HCT116 (cell line): ENCODE results near the gene COPS2. TPM values are rescaled to one million over a fixed set of nuclear protein-coding genes. Genes with fewer than 3 reads are reported as not detected.

Experiments used
- ATAC-seq: fragments of 200-7000 bp; cut with Tn5 transposase; 2 replicates; pipeline ENCODE4 v1.9.1; 2020; ENCODE audit warnings: mild to moderate bottlenecking, moderate library complexity
- BruUV-seq: library from RNA; stranded (reverse); fragments of 400-500 nt; replicated peaks from 2 replicates; lab custom pipeline; 2021; lab: Mats Ljungman, UMichigan
- CTCF ChIA-PET: fragments of 300-600 bp; sonication (Branson Sonifier 250); formaldehyde crosslinking; loops from one replicate; lab custom pipeline; 2021; ENCODE audit warnings: antibody characterized with exemption; lab: Charles Lee
- POLR2A ChIA-PET: fragments of 300-600, 350-600 bp; sonication (Branson Sonifier 250); formaldehyde crosslinking; loops from one replicate; lab custom pipeline; 2021; ENCODE audit warnings: antibody characterized with exemption; lab: Charles Lee
- RAD21 ChIA-PET, 2 experiments: fragments of 300-600 bp; sonication (Branson Sonifier 250); formaldehyde crosslinking; loops; one replicate each; lab custom pipeline; 2023; ENCODE audit warnings: low total read pairs in 2 of 2; ENCODE audit not compliant: uncharacterized antibody in 2 of 2, unreplicated experiment in 2 of 2, low non-redundant PET in 1 of 2; lab: Charles Lee
- DNase-seq: peaks from one replicate; pipeline ENCODE4 v3.0.0-alpha.2; 2010; ENCODE audit warnings: low read depth, low spot score
- H2AFZ ChIP-seq: fragments of 200-600 bp; shearing (Covaris generic), sonication (generic); 2 replicates; pipeline ENCODE4 v1.6.1; 2017; ENCODE audit warnings: low read depth, mixed run types, mixed read lengths, antibody characterized with exemption, low read length; ENCODE audit not compliant: poor library complexity, severe bottlenecking
- H3K27ac ChIP-seq: 2 replicates; pipeline ENCODE4 v1.5.1; 2012; ENCODE audit warnings: low read depth, low read length
- H3K27me3 ChIP-seq: fragments of 200-600 bp; sonication (generic); 2 replicates; pipeline ENCODE4 v1.6.1; 2016; ENCODE audit warnings: mixed run types, low read length, mixed read lengths; ENCODE audit not compliant: insufficient read depth
- H3K36me3 ChIP-seq, 2 experiments: fragments of 200-500 bp in 1 of 2; fragments of 200-600 bp in 1 of 2; sonication (Bioruptor generic) in 1 of 2; sonication (generic) in 1 of 2; 2 replicates each; pipeline versions ENCODE4 v1.5.1 to v1.6.1; 2014 to 2016; ENCODE audit warnings: low read length in 2 of 2, inconsistent platforms in 1 of 2, mixed read lengths in 1 of 2, mixed run types in 1 of 2; ENCODE audit not compliant: insufficient read depth in 2 of 2, control insufficient read depth in 1 of 2
- H3K4me1 ChIP-seq, 2 experiments: fragments of 200-600 bp in 1 of 2; sonication (generic) in 1 of 2; 2 replicates each; pipeline versions ENCODE4 v1.5.1 to v1.6.1; 2012 to 2017; ENCODE audit warnings: low read length in 2 of 2, inconsistent platforms in 1 of 2, mild to moderate bottlenecking in 1 of 2, mixed read lengths in 1 of 2, mixed run types in 1 of 2, moderate library complexity in 1 of 2; ENCODE audit not compliant: insufficient read depth in 2 of 2, control insufficient read depth in 1 of 2
- H3K4me2 ChIP-seq: fragments of 200-600 bp; sonication (generic); 2 replicates; pipeline ENCODE4 v1.6.1; 2017; ENCODE audit warnings: mixed run types, low read length, mixed read lengths
- H3K4me3 ChIP-seq, 2 experiments: fragments of 200-600 bp in 1 of 2; sonication (generic) in 1 of 2; replicated peaks in 1 of 2; 2 replicates each; pipeline ENCODE4 v1.5.1; 2011 to 2016; ENCODE audit warnings: low read length in 2 of 2, control low read depth in 1 of 2, low read depth in 1 of 2, mild to moderate bottlenecking in 1 of 2, mixed read lengths in 1 of 2, mixed run types in 1 of 2
- H3K79me2 ChIP-seq: fragments of 200-600 bp; sonication (generic); 2 replicates; pipeline ENCODE4 v1.6.1; 2017; ENCODE audit warnings: mild to moderate bottlenecking, mixed run types, low read length, moderate library complexity, mixed read lengths; ENCODE audit not compliant: insufficient read depth
- H3K9ac ChIP-seq: fragments of 200-600 bp; sonication (generic); 2 replicates; pipeline ENCODE4 v1.6.1; 2016; ENCODE audit warnings: low read length, mixed read lengths
- H3K9me2 ChIP-seq: fragments of 200-600 bp; sonication (generic), shearing (Covaris generic); 2 replicates; pipeline ENCODE4 v1.6.1; 2017; ENCODE audit warnings: mixed run types, mild to moderate bottlenecking, moderate library complexity; ENCODE audit not compliant: insufficient read depth
- H3K9me3 ChIP-seq, 2 experiments: fragments of 200-500 bp in 1 of 2; fragments of 200-600 bp in 1 of 2; sonication (Bioruptor generic) in 1 of 2; sonication (generic) in 1 of 2; 2 replicates each; pipeline ENCODE4 v1.6.1; 2014 to 2017; ENCODE audit warnings: low read length in 2 of 2, mixed read lengths in 2 of 2, inconsistent platforms in 1 of 2, low read depth in 1 of 2, mild to moderate bottlenecking in 1 of 2, mixed run types in 1 of 2, moderate library complexity in 1 of 2; ENCODE audit not compliant: control insufficient read depth in 1 of 2, insufficient read depth in 1 of 2
- H4K20me1 ChIP-seq: fragments of 200-600 bp; sonication (generic), shearing (Covaris generic); 2 replicates; pipeline ENCODE4 v1.6.1; 2017; ENCODE audit warnings: mixed run types, mild to moderate bottlenecking, moderate library complexity; ENCODE audit not compliant: insufficient read depth
- ATF3 ChIP-seq: IDR thresholded peaks from 2 replicates; pipeline ENCODE4 v1.6.1; 2012
- CBX3 ChIP-seq: IDR thresholded peaks from 2 replicates; pipeline ENCODE4 v1.6.1; 2012; ENCODE audit warnings: low read depth
- CEBPB ChIP-seq: IDR thresholded peaks from 2 replicates; pipeline ENCODE4 v1.6.1; 2012; ENCODE audit warnings: low read depth
- CTCF ChIP-seq, 3 experiments: fragments of 200-600 bp in 1 of 3; sonication (generic) in 1 of 3; IDR thresholded peaks in 2 of 3; conservative IDR thresholded peaks in 1 of 3; 2 replicates each; pipeline ENCODE4 v1.5.1; 2012 to 2017; ENCODE audit warnings: low read depth in 2 of 3, low read length in 2 of 3, antibody characterized with exemption in 1 of 3, borderline replicate concordance in 1 of 3, control low read depth in 1 of 3, mild to moderate bottlenecking in 1 of 3, mixed read lengths in 1 of 3, mixed run types in 1 of 3, moderate library complexity in 1 of 3; ENCODE audit not compliant: insufficient read depth in 1 of 3
- EGR1 ChIP-seq: IDR thresholded peaks from 2 replicates; pipeline ENCODE4 v1.6.1; 2012; ENCODE audit warnings: low read depth
- ELF1 ChIP-seq: IDR thresholded peaks from 2 replicates; pipeline ENCODE4 v1.6.1; 2012; ENCODE audit warnings: low read depth, borderline replicate concordance
- EZH2 ChIP-seq: fragments of 200-600 bp; sonication (generic); IDR thresholded peaks from 2 replicates; pipeline ENCODE4 v1.6.1; 2017; ENCODE audit warnings: antibody characterized with exemption, mixed run types
- EZH2phosphoT487 ChIP-seq: fragments of 200-600 bp; IDR thresholded peaks from 2 replicates; pipeline ENCODE4 v1.6.1; 2018; ENCODE audit warnings: antibody characterized with exemption, borderline replicate concordance
- FOSL1 ChIP-seq: IDR thresholded peaks from 2 replicates; pipeline ENCODE4 v1.6.1; 2012; ENCODE audit warnings: low read depth
- JUND ChIP-seq: IDR thresholded peaks from 2 replicates; pipeline ENCODE4 v1.6.1; 2012
- MAX ChIP-seq: IDR thresholded peaks from 2 replicates; pipeline ENCODE4 v1.6.1; 2012
- POLR2A ChIP-seq: IDR thresholded peaks from 2 replicates; pipeline ENCODE4 v1.7.0; 2011; ENCODE audit warnings: borderline replicate concordance; ENCODE audit not compliant: insufficient read depth, insufficient read length; ENCODE audit errors: extremely low read depth
- RAD21 ChIP-seq: IDR thresholded peaks from 2 replicates; pipeline ENCODE4 v1.6.1; 2012; ENCODE audit warnings: low read depth, mild to moderate bottlenecking
- SIN3A ChIP-seq: IDR thresholded peaks from 2 replicates; pipeline ENCODE4 v1.6.1; 2012; ENCODE audit warnings: low read depth
- SRF ChIP-seq: IDR thresholded peaks from 2 replicates; pipeline ENCODE4 v1.6.1; 2012; ENCODE audit warnings: low read depth
- TCF7L2 ChIP-seq: IDR thresholded peaks from 2 replicates; pipeline ENCODE4 v1.7.0; 2011; ENCODE audit warnings: borderline replicate concordance, inconsistent platforms; ENCODE audit not compliant: insufficient read depth, insufficient read length; ENCODE audit errors: extremely low read depth
- ZBTB33 ChIP-seq: IDR thresholded peaks from 2 replicates; pipeline ENCODE4 v1.6.1; 2011; ENCODE audit warnings: mild to moderate bottlenecking, low read length, moderate library complexity; ENCODE audit not compliant: insufficient replicate concordance; ENCODE audit errors: extremely low read depth
- ZFX ChIP-seq: fragments of 450-650 bp; IDR thresholded peaks from 2 replicates; pipeline ENCODE4 v1.6.1; 2017
- intact Hi-C: fragments of 100-400 bp; cut with micrococcal nuclease; formaldehyde crosslinking; loops from 2 replicates; pipeline ENCODE4 v1.10.0; 2022
- total RNA-seq: library from RNA; stranded (reverse); gene quantifications from one replicate; pipeline ENCODE4 v1.2.1, GENCODE V29; 2021; ENCODE audit not compliant: unreplicated experiment

COPS2 gene
- total RNA-seq, 1 experiment from 2014 or later, result 93.6 TPM

GRCh38 chr15:49187549-49188245 is 32.3 kb upstream of the COPS2 start:
- Histone ChIP-seq H4K20me1 (no peaks in the 10 kb centered on the region), H2AFZ (no peak overlapping the region), H3K9ac (no peak overlapping the region), H3K4me3 (no peak overlapping the region), H3K9me2 (no peaks in the 10 kb centered on the region), H3K4me2 (no peak overlapping the region), H3K27ac (no peak overlapping the region), H3K36me3 (no peaks in the 10 kb centered on the region), H3K4me1 (no peaks in the 10 kb centered on the region), H3K79me2 (peaks cover 4% of the 10 kb centered on the region; the same call in 1 of the 2 replicates), H3K27me3 (no peaks in the 10 kb centered on the region), H3K9me3 (no peaks in the 10 kb centered on the region)
- intact Hi-C loops, result no loop called here
- ChIA-PET CTCF (no interaction called here), RAD21 (no interaction called here), POLR2A (no interaction called here)
- ATAC-seq, result no peak
- DNase-seq, result no peak
- TF ChIP-seq TCF7L2 (no peak), EZH2 (no peak)
- no TSS peak for BruUV-seq

- H3K36me3 ChIP-seq, result no peaks in the 10 kb centered on the region
- no peak overlapping the region for H3K4me2 ChIP-seq
- no TSS peak for BruUV-seq
- H3K9me2 ChIP-seq, result no peaks in the 10 kb centered on the region
- H3K4me1 ChIP-seq, result no peaks in the 10 kb centered on the region
- no peak overlapping the region for H3K9ac ChIP-seq
- peaks cover 4% of the 10 kb centered on the region; the same call in 1 of the 2 replicates for H3K79me2 ChIP-seq
- ChIA-PET CTCF (no interaction called here), RAD21 (no interaction called here), POLR2A (no interaction called here)
- H3K27ac ChIP-seq, result no peak overlapping the region
- DNase-seq (no peak), ATAC-seq (no peak)
- no peaks in the 10 kb centered on the region for H3K27me3 ChIP-seq
- no peaks in the 10 kb centered on the region for H4K20me1 ChIP-seq
- TF ChIP-seq POLR2A (no peak), TCF7L2 (no peak), EZH2phosphoT487 (no peak), EZH2 (no peak), CTCF (IDR thresholded peaks at IDR 0.05 in 2 of 3, conservative IDR thresholded peaks at IDR 0.05 in 1 of 3; ENCODE audit: borderline replicate concordance in 1 of 3, insufficient read depth in 1 of 3, low read depth in 2 of 3, low read length in 2 of 3) (no peak), MAX (no peak), ATF3 (no peak), ZFX (no peak), SRF (no peak), CBX3 (no peak), ZBTB33 (no peak), CEBPB (no peak), SIN3A (no peak), FOSL1 (no peak), EGR1 (no peak), ELF1 (no peak), JUND (no peak), RAD21 (no peak)
- no peaks in the 10 kb centered on the region for H3K9me3 ChIP-seq
- no peak overlapping the region for H3K4me3 ChIP-seq
- intact Hi-C loops, result no loop called here
- H2AFZ ChIP-seq, result no peak overlapping the region
These were observed 30.1 kb upstream of the COPS2 start for GRCh38 chr15:49185473-49185872.
